WERI-Rb-1 (cell line): Measurements from ENCODE around the gene CCDC154.

ENCODE experiments used
- DNase-seq: peaks from one replicate; pipeline ENCODE4 v3.0.0-alpha.2; 2020
- H3K27ac ChIP-seq: fragments of 250-450 bp; sonication (Bioruptor Pico); 2 replicates; pipeline ENCODE4 v1.5.1; 2020; ENCODE audit warnings: mild to moderate bottlenecking, moderate library complexity
- H3K27me3 ChIP-seq: fragments of 250-450 bp; sonication (Bioruptor Pico); 2 replicates; pipeline ENCODE4 v1.5.1; 2021; ENCODE audit warnings: mild to moderate bottlenecking, low read depth, moderate library complexity; ENCODE audit not compliant: insufficient read depth, severe bottlenecking
- H3K36me3 ChIP-seq: fragments of 250-450 bp; sonication (Bioruptor Pico); 2 replicates; pipeline ENCODE4 v1.5.1; 2020; ENCODE audit warnings: mild to moderate bottlenecking, moderate library complexity
- H3K4me3 ChIP-seq: 2 replicates; pipeline ENCODE4 v1.5.1; 2011; ENCODE audit warnings: low read depth, mild to moderate bottlenecking, control low read depth, low read length
- H3K9me3 ChIP-seq: fragments of 250-450 bp; sonication (Bioruptor Pico); 2 replicates; pipeline ENCODE4 v1.5.1; 2021; ENCODE audit warnings: mild to moderate bottlenecking, moderate library complexity; ENCODE audit not compliant: severe bottlenecking
- TF ChIP-seq, protein P1 (sequence below): IDR thresholded peaks from 2 replicates; pipeline ENCODE4 v1.5.1; 2011; ENCODE audit warnings: low read depth, mild to moderate bottlenecking, control low read depth, inconsistent platforms, low read length

CCDC154 gene

DNA sequence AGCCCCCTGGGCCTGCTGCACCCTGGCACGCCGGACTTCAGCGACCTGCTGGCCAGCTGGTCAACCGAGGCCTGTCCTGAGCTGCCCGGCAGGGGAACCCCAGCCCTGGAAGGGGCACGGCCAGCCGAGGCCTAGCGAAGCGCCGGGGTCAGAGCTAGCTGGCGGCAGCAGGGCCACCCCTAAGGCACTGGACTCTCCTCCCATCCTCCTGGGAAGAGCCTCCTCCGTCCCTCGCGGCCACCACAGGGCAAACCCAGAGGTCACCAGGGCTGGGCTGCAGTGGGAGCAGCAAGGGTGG lies 11.1 kb downstream of the CCDC154 start:
- no peak overlapping the region for H3K27ac ChIP-seq
- H3K36me3 ChIP-seq: no peaks in the 10 kb centered on the region
- no peak for DNase-seq
- no peaks in the 10 kb centered on the region for H3K9me3 ChIP-seq
- no peaks in the 10 kb centered on the region for H3K27me3 ChIP-seq
- H3K4me3 ChIP-seq: no peak overlapping the region
- TF ChIP-seq, protein P1, sequence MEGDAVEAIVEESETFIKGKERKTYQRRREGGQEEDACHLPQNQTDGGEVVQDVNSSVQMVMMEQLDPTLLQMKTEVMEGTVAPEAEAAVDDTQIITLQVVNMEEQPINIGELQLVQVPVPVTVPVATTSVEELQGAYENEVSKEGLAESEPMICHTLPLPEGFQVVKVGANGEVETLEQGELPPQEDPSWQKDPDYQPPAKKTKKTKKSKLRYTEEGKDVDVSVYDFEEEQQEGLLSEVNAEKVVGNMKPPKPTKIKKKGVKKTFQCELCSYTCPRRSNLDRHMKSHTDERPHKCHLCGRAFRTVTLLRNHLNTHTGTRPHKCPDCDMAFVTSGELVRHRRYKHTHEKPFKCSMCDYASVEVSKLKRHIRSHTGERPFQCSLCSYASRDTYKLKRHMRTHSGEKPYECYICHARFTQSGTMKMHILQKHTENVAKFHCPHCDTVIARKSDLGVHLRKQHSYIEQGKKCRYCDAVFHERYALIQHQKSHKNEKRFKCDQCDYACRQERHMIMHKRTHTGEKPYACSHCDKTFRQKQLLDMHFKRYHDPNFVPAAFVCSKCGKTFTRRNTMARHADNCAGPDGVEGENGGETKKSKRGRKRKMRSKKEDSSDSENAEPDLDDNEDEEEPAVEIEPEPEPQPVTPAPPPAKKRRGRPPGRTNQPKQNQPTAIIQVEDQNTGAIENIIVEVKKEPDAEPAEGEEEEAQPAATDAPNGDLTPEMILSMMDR: no peak

DNA sequence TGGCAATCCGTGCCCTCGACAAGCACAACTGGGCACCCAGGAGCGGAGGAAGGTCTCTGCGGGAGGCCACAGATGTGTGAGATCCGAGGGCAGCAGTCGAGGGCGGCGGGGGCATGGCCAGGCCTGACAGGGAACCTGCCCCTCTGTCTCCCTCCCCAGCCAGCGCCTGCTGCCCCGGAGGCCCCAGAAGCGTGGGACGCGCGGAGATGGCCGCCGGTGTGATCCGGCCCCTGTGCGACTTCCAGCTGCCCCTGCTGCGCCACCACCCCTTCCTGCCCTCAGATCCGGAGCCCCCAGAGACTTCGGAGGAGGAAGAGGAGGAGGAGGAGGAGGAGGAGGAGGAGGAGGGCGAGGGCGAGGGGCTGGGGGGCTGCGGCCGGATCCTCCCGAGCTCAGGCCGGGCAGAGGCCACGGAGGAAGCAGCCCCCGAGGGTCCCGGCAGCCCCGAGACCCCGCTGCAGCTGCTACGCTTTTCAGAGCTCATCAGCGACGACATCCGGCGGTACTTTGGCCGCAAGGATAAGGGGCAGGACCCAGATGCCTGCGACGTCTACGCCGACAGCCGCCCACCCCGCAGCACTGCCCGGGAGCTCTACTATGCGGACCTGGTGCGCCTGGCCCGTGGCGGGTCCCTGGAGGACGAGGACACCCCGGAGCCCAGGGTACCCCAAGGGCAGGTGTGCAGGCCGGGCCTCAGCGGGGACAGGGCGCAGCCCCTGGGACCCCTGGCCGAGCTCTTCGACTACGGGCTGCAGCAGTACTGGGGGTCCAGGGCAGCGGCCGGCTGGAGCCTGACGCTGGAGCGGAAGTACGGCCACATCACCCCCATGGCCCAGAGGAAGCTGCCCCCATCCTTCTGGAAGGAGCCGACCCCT lies 11.7 kb downstream of the CCDC154 start:
- H3K36me3 ChIP-seq: no peaks in the 10 kb centered on the region
- no peak for DNase-seq
- no peaks in the 10 kb centered on the region for H3K9me3 ChIP-seq
- H3K27ac ChIP-seq: no peak overlapping the region
- H3K4me3 ChIP-seq: no peak overlapping the region
- TF ChIP-seq, protein P1: no peak
- H3K27me3 ChIP-seq: no peaks in the 10 kb centered on the region

GRCh38 chr16:1431497-1432270 lies 12.7 kb downstream of the CCDC154 start:
- H3K36me3 ChIP-seq: no peaks in the 10 kb centered on the region
- H3K9me3 ChIP-seq: no peaks in the 10 kb centered on the region
- no peak overlapping the region for H3K27ac ChIP-seq
- H3K4me3 ChIP-seq: no peak overlapping the region
- no peaks in the 10 kb centered on the region for H3K27me3 ChIP-seq
- TF ChIP-seq, protein P1: no peak
- DNase-seq: no peak

GRCh38 chr16:1430759-1431496 lies 13.4 kb downstream of the CCDC154 start, which contains the start of gene PERCC1:
Gene PERCC1, plus strand, starts transcription at chr16:1431078. Its CDS starts 1,516 bp downstream, at chr16:1432594.
- no peak for DNase-seq
- Histone ChIP-seq H3K4me3 (no peak within 1 kb of the TSS), H3K27ac (no peak within 1 kb of the TSS), H3K9me3 (no peaks in the 10 kb centered on the region), H3K36me3 (no peaks in the 10 kb centered on the region), H3K27me3 (no peaks in the 10 kb centered on the region)
- TF ChIP-seq, protein P1: no peak

DNA sequence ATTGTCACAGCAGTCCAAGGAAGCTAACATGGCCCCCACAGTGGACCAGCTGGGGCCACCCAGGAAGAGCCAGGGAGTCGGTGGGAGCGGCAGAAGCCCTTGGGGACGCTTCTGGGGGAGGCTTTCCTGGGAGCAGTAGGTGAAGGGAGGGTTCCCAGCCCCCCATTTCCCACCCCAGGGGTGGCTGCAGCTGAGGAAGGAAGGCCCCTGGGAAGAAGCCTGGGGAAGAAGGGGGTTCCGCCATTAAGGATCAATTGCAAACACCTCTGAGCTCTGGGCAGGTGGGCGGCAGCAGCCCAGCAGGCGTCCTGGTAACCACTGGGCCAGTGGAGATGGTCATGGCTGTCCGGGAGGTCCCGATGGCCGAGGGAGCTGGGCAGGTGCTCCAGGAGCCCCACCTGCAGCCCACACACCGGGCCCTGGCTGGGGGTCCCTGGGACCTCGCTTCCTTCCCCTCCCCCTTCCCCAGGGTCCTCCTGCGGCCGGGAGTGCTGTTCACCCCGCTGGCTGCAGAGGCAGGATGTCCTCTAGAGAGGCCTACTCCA lies 14.1 kb downstream of the CCDC154 start:
- Histone ChIP-seq H3K36me3 (no peaks in the 10 kb centered on the region), H3K27me3 (no peaks in the 10 kb centered on the region), H3K27ac (no peak overlapping the region), H3K9me3 (no peaks in the 10 kb centered on the region), H3K4me3 (no peak overlapping the region)
- DNase-seq: no peak
- TF ChIP-seq, protein P1: no peak
